RWPE1 (cell line): ENCODE data around the gene CYP2S1.
A peak's percentile ranks its signal among the peaks of the same experiment; 100 is the strongest.

Source experiments
- CTCF ChIA-PET: fragments of 350-600 bp; sonication (Branson Sonifier 250); formaldehyde crosslinking; extraction: SDS; loops from one replicate; lab custom pipeline; 2021; lab: Yijun Ruan, JAX
- POLR2A ChIA-PET: fragments of 400-600 bp; formaldehyde crosslinking; extraction: SDS; loops from one replicate; lab custom pipeline; 2020; ENCODE audit warnings: antibody characterized with exemption; ENCODE audit not compliant: low non-redundant PET; lab: Yijun Ruan, JAX
- DNase-seq: peaks from one replicate; pipeline ENCODE4 v3.0.0; 2012; ENCODE audit warnings: low spot score
- H3K27ac ChIP-seq: fragments of 450-650 bp; 2 replicates; pipeline ENCODE4 v1.5.1; 2017
- TF ChIP-seq, protein P1 (sequence below): fragments of 450-650 bp; conservative IDR thresholded peaks from 2 replicates; pipeline ENCODE4 v1.5.1; 2017; ENCODE audit warnings: low read depth, mild to moderate bottlenecking

The CYP2S1 gene

DNA sequence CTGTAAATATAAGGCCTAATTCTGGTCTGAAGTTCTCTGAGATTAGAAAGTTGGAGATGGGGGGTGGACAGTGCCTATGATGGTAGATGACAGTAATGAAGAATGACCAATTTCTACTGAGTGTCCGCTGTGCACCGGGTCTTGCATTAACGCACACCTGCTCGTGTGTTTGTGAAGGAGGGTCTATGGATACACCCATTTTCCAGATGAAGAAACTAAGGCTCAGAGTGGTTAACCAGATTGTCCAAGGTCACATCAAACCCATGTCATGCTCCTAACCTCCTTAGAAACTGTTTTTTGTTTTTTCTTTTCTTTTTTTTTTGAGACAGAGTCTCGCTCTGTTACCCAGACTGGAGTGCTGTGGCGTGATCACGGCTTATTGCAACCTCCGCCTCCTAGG, 39.7 kb downstream of the CYP2S1 start:
- TF ChIP-seq, protein P1, sequence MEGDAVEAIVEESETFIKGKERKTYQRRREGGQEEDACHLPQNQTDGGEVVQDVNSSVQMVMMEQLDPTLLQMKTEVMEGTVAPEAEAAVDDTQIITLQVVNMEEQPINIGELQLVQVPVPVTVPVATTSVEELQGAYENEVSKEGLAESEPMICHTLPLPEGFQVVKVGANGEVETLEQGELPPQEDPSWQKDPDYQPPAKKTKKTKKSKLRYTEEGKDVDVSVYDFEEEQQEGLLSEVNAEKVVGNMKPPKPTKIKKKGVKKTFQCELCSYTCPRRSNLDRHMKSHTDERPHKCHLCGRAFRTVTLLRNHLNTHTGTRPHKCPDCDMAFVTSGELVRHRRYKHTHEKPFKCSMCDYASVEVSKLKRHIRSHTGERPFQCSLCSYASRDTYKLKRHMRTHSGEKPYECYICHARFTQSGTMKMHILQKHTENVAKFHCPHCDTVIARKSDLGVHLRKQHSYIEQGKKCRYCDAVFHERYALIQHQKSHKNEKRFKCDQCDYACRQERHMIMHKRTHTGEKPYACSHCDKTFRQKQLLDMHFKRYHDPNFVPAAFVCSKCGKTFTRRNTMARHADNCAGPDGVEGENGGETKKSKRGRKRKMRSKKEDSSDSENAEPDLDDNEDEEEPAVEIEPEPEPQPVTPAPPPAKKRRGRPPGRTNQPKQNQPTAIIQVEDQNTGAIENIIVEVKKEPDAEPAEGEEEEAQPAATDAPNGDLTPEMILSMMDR: no peak

DNA sequence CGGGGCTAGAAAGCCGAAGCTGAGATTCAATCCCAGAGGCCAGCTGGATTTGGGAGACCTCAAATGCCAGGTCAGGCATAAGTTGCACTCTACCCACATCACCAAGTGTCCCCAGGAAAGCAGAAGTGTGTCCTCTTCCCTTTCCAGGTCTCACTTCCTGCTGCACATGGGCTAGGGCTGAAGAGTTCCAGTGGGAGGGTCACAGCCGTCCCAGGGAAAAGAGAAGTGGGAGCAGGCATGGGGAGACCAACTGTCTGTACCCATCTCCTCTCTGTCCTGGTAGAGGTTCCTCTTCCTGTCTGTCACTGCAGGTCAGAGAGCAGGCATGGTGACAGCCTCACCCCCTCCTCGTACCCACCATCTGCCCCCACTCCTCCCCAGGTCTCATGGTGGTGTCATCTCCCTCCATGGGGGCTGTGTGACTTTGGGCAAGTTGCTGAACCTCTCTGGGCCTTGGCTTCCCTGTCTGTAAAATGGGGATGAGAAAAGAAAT, 40.8 kb downstream of the CYP2S1 start:
- H3K27ac ChIP-seq: peak overlapping the region; percentile 41
- ChIA-PET CTCF (no interaction called here), POLR2A (no interaction called here)
- TF ChIP-seq, protein P1: no peak
- DNase-seq: no peak

More for the DNA sequence above, 39.7 kb downstream of the CYP2S1 start:
- ChIA-PET POLR2A (no interaction called here), CTCF (no interaction called here)
- H3K27ac ChIP-seq: no peak overlapping the region
- no peak for DNase-seq

DNA sequence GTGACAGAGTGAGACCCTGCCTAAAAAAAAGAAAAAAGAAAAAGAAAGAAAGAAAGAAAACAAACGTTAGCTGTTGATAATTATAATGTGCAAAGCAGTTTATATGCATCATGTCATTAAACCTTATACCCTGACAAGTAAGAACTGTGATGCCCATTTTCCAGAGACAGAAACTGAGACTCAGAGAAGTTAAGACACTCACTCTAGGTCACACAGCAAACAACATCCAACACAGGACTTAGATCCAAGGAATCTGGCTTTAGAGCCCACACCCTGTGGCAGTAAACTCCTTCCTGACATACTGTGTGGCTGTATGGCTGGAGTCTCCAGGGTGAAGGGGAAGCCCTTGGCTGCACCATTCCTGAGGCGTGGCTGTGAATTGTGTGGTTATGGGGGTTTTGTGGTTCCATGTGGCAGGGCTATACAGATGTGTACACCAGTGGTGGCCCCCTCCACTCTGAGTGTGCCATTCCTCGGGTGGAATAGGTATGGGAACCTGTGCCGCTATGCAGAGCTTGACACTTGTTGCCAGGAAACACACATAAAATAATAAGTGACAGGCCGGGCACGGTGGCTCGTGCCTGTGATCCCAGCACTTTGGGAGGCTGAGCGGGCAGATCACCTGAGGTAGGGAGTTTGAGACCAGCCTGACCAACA, 41.6 kb downstream of the CYP2S1 start:
- no peak for DNase-seq
- peak overlapping the region; percentile 32 for H3K27ac ChIP-seq
- ChIA-PET POLR2A (no interaction called here), CTCF (no interaction called here)
- TF ChIP-seq, protein P1: no peak

DNA sequence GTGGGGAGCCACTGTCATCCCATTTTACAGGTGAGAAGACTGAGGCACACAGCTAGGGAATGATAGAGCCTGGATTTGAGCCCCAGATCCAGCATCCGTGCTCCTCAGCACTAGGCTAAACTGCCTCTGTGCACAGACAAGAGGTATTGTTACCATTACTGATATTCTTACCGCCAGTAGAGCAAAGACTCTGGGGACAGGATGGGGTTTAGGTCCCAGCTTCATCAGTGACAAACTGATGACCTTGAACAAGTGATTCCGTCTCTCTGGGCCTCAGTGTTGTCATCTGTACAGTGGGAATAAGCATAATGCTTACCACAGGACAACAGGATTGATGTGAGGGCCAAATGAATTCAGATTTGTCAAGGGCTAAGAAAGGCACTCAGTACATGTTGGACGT, 42.5 kb downstream of the CYP2S1 start:
- H3K27ac ChIP-seq: no peak overlapping the region
- no peak for DNase-seq
- CTCF ChIA-PET: interaction anchor here (1.2 kb wide), 1 partner anchor 27 kb away, joined by 4 read pairs; no protein-coding TSS in a partner anchor
- POLR2A ChIA-PET: no interaction called here
- TF ChIP-seq, protein P1: no peak

DNA sequence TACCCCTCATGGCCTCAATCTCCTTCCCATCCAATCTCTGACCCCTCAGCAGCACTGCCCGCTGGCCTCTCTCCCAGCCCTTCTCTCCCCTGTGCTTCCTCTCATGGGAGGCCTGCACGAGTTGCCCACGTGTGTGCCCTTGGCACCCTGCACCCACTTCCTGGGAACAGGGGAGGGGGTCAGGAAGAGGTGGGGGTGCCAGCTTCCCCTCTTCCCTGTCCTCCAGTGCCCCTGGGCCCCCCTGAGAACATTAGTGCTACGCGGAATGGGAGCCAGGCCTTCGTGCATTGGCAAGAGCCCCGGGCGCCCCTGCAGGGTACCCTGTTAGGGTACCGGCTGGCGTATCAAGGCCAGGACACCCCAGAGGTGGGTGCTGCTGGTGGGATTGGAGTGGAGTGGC, 45.2 kb downstream of the CYP2S1 start:
- H3K27ac ChIP-seq: peak overlapping the region; percentile 22
- TF ChIP-seq, protein P1: no peak
- no peak for DNase-seq
- POLR2A ChIA-PET: no interaction called here
- CTCF ChIA-PET: no interaction called here

DNA sequence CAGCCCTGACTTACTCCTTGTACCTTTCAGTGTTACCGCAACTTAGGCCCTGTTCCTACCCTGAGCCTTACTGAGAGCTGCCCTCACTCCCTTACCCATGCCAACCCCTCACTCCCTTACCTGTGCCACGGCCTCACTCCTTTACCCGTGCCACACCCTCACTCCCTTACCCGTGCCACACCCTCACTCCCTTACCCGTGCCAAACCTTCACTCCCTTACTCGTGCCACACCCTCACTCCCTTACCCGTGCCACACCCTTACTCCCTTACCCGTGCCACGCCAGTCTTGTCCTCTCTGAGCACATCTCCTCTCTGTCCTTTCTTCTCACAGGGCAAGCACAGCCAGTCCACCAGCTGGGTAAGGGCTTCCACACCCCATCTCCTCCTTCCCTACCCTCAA, 46.3 kb downstream of the CYP2S1 start:
- TF ChIP-seq, protein P1: no peak
- POLR2A ChIA-PET: no interaction called here
- DNase-seq: no peak
- CTCF ChIA-PET: no interaction called here
- H3K27ac ChIP-seq: peak overlapping the region; percentile 60
